ENCODE data around the gene KIF13A.

- TF ChIP-seq CTCF (IDR thresholded peaks at IDR 0.05) = no peak
- TF ChIP-seq POLR2A (IDR thresholded peaks at IDR 0.05) = no peak
Observed at GRCh38 chr6:17957498-17957897, 29.9 kb downstream of the KIF13A start.

Measured in Peyer's patch (tissue), 4 donors.